ENCODE results near the gene TTC23.
A peak's percentile ranks its signal among the peaks of the same experiment; 100 is the strongest.

Gene TTC23

DNA sequence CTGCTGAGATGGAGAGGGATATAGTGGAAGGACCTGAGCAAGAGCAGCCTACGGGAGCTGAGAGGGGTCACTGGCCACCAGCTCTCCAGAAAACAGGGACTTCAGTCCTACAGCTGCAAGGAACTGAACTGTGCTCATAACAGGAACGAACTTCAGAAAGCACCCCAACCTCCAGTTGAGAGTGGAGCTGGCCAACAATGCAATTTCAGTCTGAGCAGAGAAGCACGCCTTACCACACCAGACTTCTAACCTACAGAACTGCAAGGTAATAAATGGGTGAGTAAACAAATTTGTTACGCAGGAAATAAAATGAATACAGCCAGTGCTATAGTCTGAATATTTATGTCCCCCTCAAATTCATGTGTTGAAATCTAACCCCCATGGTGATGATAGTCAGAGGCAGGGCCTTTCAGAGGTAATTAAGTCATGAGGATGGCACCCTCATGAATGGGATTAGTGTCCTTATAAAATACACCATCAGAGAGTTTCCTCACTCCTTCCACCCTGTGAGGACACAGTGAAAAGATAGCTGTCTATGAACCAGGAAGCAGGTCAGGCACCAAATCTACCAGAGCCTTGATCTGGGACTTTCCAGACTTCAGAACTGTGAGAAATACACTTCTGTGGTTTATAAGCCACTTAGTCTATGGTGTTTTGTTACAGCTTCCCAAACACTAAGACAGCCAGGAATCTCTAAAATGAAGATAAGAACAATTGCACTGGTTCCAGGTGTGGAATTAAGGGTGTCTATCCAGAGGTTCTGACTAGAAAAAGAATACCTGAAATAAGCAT is 85.9 kb downstream of the TTC23 start:
- DNase-seq, result no peak

GRCh38 chr15:99158626-99159412 is 90.6 kb downstream of the TTC23 start:
- no peak for DNase-seq

GRCh38 chr15:99157456-99157855 is 91.9 kb downstream of the TTC23 start:
- no peak for DNase-seq

DNA sequence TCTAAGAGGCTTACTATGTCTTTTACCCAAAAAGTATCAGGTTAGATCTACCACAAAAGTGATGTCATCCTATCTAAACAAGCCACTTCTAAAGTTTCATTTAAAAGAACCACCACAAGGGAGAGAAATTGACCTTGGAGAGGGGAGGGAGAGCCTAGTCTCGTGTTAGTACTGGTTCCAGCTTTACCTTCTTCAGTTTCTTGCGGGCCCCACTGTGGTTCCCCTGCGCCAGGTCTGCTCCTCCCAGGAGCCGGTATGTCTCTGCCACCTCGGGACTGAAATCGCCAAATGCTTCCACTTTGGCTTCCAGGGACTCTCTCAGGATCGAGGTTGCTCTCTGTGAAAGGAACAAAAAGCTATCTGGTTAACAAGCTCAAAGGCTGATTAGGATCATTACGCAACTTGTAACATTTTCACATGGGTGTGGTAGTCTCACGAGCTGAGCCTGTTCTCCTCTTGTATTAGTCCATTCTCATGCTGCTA is 93.4 kb downstream of the TTC23 start:
- no peak for DNase-seq

GRCh38 chr15:99154271-99154670 is 95.1 kb downstream of the TTC23 start:
- no peak for DNase-seq

GRCh38 chr15:99153026-99153535 is 96.3 kb downstream of the TTC23 start:
- DNase-seq, result no peak

GRCh38 chr15:99151156-99151555 is 98.2 kb downstream of the TTC23 start:
- DNase-seq, result no peak

- no peak for DNase-seq
These were observed 100.0 kb downstream of the TTC23 start for GRCh38 chr15:99149366-99149765.

DNA sequence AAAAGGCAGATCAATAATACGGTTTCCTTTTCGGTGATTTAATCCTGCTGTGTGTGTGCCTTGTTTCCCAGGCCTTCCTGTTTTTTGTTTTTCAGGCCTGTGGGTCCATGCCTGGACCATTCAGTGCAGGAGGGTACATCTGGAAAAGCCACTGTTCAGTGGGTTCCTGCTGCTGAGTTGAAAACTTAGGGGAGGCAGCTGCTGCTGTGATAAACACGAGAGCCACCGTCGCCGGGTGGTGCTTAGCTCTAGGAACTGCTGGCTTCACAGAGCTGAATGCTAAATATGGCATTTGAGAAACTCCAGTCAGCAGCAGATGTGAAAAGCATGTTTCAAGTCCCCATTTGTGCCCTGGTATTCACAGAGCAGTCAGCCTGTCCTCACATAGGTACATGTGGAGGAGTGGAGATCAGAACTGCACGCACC is 100.5 kb downstream of the TTC23 start:
- DNase-seq, result no peak

GRCh38 chr15:99146661-99147060 is 102.7 kb downstream of the TTC23 start:
- DNase-seq, result no peak

DNA sequence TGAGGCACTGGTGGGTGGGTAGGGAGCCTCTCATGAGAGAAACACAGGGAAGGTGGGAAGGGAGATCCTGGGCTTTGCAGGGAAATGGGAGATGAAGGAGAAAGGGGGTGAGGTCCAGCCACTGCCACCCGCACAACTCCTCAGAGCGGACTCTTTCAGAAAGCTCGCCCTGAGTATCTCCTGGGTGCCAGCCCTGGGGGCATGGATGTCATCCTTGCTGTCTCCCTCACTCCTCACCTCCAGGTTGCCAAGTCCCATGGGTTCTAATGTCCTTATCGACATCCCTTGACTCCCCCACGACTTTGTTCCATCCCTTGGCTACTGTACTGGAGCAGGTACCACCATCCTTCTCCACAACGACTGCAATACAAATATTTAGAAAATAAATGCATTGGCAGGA is 103.6 kb downstream of the TTC23 start:
- DNase-seq, result no peak

GRCh38 chr15:99145005-99145404 is 104.4 kb downstream of the TTC23 start:
- DNase-seq, result no peak

DNA sequence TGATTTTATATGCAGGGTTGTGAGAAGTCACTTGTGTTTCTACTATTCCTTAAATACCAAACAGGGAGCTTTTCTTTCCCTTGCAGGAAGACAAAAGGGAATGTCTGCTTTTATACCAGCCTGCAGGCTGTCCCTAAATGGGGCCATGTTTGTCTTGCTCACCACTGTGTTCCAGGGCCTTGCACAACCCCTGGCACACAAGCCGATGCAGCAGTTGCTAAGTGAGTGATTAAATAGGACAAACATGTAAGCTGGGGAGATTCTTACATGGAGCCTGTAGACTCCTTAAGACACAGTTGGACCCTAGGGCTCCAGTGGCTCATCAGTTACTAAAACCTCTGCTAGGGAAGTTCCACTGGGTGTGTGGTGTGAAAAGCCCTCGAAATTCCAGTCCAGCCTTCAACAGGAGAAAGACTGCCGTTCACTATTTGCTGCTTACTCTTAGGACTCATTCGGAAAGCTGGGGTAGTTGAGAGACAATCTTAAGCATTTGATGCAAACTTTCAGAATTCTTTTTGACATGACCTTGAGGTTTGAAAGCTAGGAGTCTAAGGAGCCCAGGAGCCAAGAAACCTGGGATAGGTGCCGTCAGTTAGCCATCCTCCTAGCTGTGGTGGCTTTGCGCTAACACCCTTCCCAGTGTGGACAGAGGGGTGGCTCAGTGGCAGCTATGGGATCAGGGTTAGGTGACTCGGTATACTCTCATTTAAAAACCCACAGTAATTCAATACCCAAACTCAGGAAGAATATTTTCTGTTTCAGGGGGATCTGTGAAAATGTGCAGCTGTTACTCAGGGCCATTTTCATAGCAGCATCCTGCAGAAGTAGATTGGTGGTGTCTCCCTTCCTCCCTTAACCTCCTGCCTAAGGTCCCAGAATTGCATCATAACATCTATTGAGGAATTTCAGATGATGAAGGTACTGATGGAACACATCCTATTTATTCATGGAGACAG is 105.4 kb downstream of the TTC23 start:
- peak; percentile 59 for DNase-seq

DNA sequence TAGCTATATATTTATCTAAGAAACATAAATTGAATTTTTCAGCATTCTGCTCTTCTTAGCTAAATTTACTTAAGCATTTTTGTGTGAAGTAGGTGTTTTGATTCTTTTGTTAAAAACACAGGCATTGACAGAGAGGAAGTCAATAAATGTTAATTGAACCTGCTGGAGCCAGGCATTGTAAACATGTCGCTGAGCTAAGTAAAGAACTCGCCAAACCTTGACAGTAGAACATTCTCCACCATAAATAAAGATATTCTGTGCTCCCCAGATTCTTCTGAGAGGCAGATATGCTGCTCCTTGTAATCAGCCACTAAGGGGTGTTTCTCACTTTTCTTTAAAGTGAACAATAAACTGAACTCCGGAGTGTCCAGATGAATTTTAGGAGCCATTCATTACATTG is 106.1 kb downstream of the TTC23 start:
- peak; percentile 55 for DNase-seq

DNA sequence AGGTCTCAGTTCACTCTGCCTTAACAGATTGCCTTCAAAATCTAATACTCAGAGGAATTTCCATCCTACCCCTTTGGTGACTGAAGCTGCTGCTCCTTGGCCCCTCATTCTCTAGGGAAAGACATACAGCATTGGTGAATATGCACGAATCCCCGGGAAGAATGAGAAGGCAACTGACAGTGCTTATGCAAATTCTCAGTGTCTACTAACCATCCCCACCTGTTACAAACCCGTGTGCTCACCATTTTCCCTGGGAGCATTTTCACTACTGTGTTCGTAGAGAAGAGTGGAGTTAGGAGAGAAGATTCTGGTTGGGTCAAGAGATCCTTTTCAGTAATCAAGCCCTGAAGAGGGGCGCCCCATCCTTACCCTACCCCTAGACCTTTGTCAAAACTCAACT is 106.8 kb downstream of the TTC23 start:
- DNase-seq, result no peak

GRCh38 chr15:99141943-99142342 is 107.4 kb downstream of the TTC23 start:
- DNase-seq, result no peak

- no peak for DNase-seq
These were observed 108.8 kb downstream of the TTC23 start for GRCh38 chr15:99140590-99140989.

- DNase-seq, result no peak
These were observed 110.1 kb downstream of the TTC23 start for GRCh38 chr15:99139276-99139675.

DNA sequence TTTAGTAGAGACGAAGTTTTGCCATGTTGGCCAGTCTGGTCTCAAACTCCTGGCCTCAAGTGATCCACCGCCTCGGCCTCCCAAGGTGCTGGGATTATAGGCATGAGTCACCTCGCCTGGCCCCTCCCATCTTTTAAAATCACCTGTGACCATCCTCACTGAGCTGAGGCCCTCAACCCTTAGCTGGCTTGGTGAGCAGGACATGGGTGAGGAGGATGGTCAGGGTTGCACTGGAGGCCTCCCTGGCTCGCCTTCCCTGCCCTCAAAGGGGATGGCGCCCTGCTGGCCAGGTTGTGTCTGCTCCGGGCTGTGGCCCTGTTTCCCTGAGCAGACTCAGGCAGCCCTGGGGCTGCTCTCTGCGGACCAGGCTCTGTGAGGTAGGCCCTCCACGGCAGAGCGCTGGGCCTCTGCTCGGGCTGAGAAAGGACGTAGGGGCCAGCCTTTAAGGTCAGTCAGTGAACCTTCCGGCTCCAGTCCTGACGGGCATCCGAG is 110.8 kb downstream of the TTC23 start:
- DNase-seq, result no peak

DNA sequence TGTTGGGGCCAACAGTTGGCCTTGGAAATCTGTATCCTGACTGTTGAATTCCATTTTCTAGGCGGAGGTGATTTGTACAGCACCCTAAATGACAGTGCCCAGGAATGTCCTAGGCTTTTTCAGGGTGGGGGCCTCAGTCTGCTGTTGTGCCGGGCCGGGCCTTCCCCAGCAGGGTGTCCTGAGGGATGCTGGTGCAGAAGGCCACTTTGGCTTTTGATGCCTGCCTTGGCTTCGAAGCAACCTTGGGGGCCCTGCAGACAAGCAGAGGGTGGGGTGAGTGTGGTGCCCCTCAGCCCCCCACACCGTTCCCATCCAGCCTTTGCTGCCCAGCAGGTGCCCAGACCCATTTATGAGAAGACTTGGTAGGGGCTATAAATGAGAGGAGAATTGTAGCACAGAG is 111.5 kb downstream of the TTC23 start:
- no peak for DNase-seq

- DNase-seq, result peak; percentile 93
These were observed 112.3 kb downstream of the TTC23 start for GRCh38 chr15:99137111-99137546.

DNA sequence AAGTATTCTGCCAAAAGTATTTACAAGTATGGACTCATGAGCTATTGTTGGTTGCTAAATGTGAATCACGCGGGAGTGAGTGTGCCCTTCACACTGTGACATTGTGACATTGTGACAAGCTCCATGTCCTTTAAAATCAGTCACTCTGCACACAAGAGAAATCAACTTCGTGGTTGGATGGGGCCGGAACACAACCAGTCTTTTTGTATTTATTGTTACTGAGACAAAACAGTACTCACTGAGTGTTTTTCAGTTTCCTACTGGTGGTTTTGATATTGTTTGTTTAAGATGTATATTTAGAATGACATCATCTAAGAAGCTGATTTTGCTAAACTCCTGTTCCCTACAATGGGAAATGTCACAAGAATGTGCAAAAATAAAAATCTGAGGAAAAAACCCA is 114.2 kb downstream of the TTC23 start:
- no peak for DNase-seq

All from NCI-H69 (cell line).